OCI-LY7 (cell line): ENCODE measurements around the gene OASL. TPM values are rescaled to one million over a fixed set of nuclear protein-coding genes. Genes with fewer than 3 reads are reported as not detected.

Source experiments
- BruUV-seq: library from RNA; stranded (reverse); fragments of 400-500 nt; replicated peaks from 2 replicates; lab custom pipeline; 2021; lab: Mats Ljungman, UMichigan
- CTCF ChIA-PET: fragments of 300-600 bp; sonication (Branson Sonifier 250); formaldehyde crosslinking; loops from one replicate; lab custom pipeline; 2022; ENCODE audit warnings: antibody characterized with exemption; ENCODE audit not compliant: unreplicated experiment; lab: Charles Lee
- POLR2A ChIA-PET: fragments of 300-600 bp; sonication (Branson Sonifier 250); formaldehyde crosslinking; loops from one replicate; lab custom pipeline; 2022; ENCODE audit warnings: antibody characterized with exemption; lab: Charles Lee
- DNase-seq: peaks from one replicate; pipeline ENCODE4 v3.0.0-alpha.2; 2015; ENCODE audit warnings: low spot score
- H2AFZ ChIP-seq: fragments of 200-600 bp; sonication (generic), shearing (Covaris generic); 2 replicates; pipeline ENCODE4 v1.6.1; 2014; ENCODE audit warnings: mild to moderate bottlenecking, antibody characterized with exemption, low read length, moderate library complexity
- H3K27ac ChIP-seq: fragments of 200-600 bp; sonication (generic); 2 replicates; pipeline ENCODE4 v1.5.1; 2014; ENCODE audit warnings: mixed run types, low read depth, mild to moderate bottlenecking, moderate library complexity, low read length, inconsistent platforms; ENCODE audit not compliant: poor library complexity, severe bottlenecking
- H3K36me3 ChIP-seq: fragments of 200-600 bp; sonication (generic); 2 replicates; pipeline ENCODE4 v1.6.1; 2014; ENCODE audit warnings: mild to moderate bottlenecking, antibody characterized with exemption, low read length, moderate library complexity, mixed read lengths; ENCODE audit not compliant: insufficient read depth
- H3K4me1 ChIP-seq: fragments of 200-600 bp; sonication (generic); 2 replicates; pipeline ENCODE4 v1.5.1; 2014; ENCODE audit warnings: mild to moderate bottlenecking, low read length; ENCODE audit not compliant: insufficient read depth, poor library complexity, severe bottlenecking
- H3K4me2 ChIP-seq: fragments of 200-600 bp; sonication (generic); 2 replicates; pipeline ENCODE4 v1.6.1; 2014; ENCODE audit warnings: mild to moderate bottlenecking, low read length
- H3K4me3 ChIP-seq: fragments of 200-600 bp; sonication (generic); 2 replicates; pipeline ENCODE4 v1.5.1; 2014; ENCODE audit warnings: mild to moderate bottlenecking, low read depth, low read length; ENCODE audit not compliant: poor library complexity, severe bottlenecking
- H3K79me2 ChIP-seq: fragments of 200-600 bp; sonication (generic); 2 replicates; pipeline ENCODE4 v1.6.1; 2016; ENCODE audit warnings: low read depth, mild to moderate bottlenecking, low read length, moderate library complexity, mixed read lengths; ENCODE audit not compliant: insufficient read depth
- H3K9me2 ChIP-seq: fragments of 200-600 bp; sonication (generic); 2 replicates; pipeline ENCODE4 v1.6.1; 2016; ENCODE audit warnings: mild to moderate bottlenecking, low read length, mixed read lengths; ENCODE audit not compliant: insufficient read depth
- H3K9me3 ChIP-seq: fragments of 200-600 bp; sonication (generic); 2 replicates; pipeline ENCODE4 v1.6.1; 2014; ENCODE audit warnings: mild to moderate bottlenecking, mixed run types, low read length, mixed read lengths
- H4K20me1 ChIP-seq: fragments of 200-600 bp; sonication (generic); 2 replicates; pipeline ENCODE4 v1.6.1; 2014; ENCODE audit warnings: mild to moderate bottlenecking, antibody characterized with exemption, low read length, moderate library complexity, mixed read lengths; ENCODE audit not compliant: insufficient read depth
- EZH2phosphoT487 ChIP-seq: fragments of 200-600 bp; sonication (generic); IDR thresholded peaks from 2 replicates; pipeline ENCODE4 v1.6.1; 2018; ENCODE audit warnings: low read depth, borderline replicate concordance, mild to moderate bottlenecking, mixed run types, antibody characterized with exemption, low read length, moderate library complexity, mixed read lengths
- intact Hi-C: fragments of 100-400 bp; cut with micrococcal nuclease; formaldehyde crosslinking; loops from one replicate; pipeline ENCODE4 v1.10.0; 2022; ENCODE audit not compliant: unreplicated experiment
- total RNA-seq, 2 experiments: library from RNA; depleted of rRNA in 1 of 2; stranded (reverse); fragments of >200 nt in 1 of 2; shearing (Covaris generic) in 1 of 2; gene quantifications; 2 replicates each; pipeline ENCODE4 v1.2.3, GENCODE V29; 2014 to 2022
- TF ChIP-seq, protein P1 (sequence below): fragments of 200-600 bp; sonication (generic); conservative IDR thresholded peaks from 2 replicates; pipeline ENCODE4 v1.5.1; 2014; ENCODE audit warnings: mild to moderate bottlenecking, antibody characterized with exemption, low read length, moderate library complexity, mixed read lengths

OASL gene
- total RNA-seq, 2 experiments from 2014 or later, result 0.09 to 0.25 TPM

DNA sequence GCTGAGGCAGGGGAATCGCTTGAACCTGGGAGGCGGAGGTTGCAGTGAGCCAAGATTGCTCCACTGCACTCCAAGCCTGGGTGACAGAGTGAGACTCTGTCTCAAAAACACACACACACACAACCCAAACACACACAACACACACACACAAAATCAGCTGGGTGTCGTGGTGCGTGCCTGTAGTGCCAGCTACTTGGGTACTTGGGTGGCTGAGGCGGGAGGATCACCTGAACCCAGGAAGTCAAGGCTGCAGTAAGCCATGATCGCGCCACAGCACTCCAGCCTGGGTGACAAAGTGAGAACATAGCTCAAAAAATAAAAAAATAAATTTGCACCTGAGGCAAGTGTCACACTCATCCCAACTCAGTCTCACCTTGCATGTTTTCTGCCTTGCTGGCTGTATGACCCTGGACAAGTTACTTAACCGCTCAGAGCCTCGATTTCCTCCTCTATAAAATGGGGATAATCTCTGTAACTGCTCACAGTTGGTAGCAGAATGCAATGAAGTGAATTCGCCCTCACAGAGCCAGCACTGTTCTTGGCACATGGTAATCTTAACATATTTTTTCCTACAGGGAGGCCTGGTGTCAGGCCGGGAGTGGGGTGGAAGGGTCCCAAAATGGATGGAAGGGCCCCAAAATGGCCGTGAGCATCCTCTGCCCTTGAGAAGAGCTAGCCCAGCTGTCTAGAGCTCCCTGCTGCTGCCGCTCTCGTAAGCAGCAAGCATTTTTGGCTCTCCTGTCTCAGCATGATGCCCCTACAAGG is 61.3 kb downstream of the OASL start:
- CTCF ChIA-PET, result interaction anchor here (0.6 kb wide), 1 partner anchor 193 kb away, joined by 3 read pairs; no protein-coding TSS in a partner anchor
- no peaks in the 10 kb centered on the region for H3K79me2 ChIP-seq
- H3K27ac ChIP-seq, result no peak overlapping the region
- BruUV-seq, result no TSS peak
- H3K36me3 ChIP-seq, result no peaks in the 10 kb centered on the region
- no peak for DNase-seq
- intact Hi-C loops, result no loop called here
- H4K20me1 ChIP-seq, result no peaks in the 10 kb centered on the region
- H2AFZ ChIP-seq, result no peak overlapping the region
- H3K9me3 ChIP-seq, result no peaks in the 10 kb centered on the region
- H3K4me3 ChIP-seq, result no peak overlapping the region
- TF ChIP-seq, protein P1, sequence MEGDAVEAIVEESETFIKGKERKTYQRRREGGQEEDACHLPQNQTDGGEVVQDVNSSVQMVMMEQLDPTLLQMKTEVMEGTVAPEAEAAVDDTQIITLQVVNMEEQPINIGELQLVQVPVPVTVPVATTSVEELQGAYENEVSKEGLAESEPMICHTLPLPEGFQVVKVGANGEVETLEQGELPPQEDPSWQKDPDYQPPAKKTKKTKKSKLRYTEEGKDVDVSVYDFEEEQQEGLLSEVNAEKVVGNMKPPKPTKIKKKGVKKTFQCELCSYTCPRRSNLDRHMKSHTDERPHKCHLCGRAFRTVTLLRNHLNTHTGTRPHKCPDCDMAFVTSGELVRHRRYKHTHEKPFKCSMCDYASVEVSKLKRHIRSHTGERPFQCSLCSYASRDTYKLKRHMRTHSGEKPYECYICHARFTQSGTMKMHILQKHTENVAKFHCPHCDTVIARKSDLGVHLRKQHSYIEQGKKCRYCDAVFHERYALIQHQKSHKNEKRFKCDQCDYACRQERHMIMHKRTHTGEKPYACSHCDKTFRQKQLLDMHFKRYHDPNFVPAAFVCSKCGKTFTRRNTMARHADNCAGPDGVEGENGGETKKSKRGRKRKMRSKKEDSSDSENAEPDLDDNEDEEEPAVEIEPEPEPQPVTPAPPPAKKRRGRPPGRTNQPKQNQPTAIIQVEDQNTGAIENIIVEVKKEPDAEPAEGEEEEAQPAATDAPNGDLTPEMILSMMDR, result no peak
- TF ChIP-seq EZH2phosphoT487, result no peak
- no peak overlapping the region for H3K4me2 ChIP-seq
- no peaks in the 10 kb centered on the region for H3K4me1 ChIP-seq
- no peaks in the 10 kb centered on the region for H3K9me2 ChIP-seq
- POLR2A ChIA-PET, result no interaction called here

DNA sequence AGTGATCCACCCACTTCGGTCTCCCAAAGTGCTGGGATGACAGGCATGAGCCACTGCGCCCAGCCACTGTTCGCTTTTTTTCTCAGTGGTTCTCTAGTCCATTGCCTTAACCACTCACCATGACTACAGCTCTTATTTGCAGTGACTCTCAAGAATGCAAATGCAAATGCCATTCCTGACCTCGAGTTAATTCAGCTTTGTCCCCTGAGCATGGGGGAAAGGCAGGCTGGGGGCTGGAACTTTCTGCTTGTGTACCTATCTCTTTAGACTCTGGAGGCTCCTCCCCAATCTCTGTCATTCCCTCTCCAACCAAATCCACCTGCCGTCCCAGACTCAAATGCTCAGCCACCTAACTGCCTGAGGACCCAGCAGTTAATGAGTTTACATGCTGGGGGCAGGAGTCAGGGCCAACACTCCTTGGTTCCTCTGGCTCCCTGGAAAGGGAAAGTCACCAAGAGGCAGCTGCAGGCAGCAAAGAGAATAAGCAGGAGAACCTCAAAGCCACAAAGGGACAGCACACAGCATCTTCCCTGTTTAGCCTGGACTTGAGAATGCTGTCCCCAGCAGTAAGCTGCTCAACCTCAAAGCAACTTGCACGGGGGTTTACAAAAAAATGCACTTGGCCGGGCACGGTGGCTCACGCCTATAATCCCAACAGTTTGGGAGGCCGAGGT is 66.0 kb downstream of the OASL start:
- no TSS peak for BruUV-seq
- CTCF ChIA-PET, result interaction anchor here (1.6 kb wide), 1 partner anchor 392 kb away, joined by 7 read pairs; the partner anchor contains the start of gene POP5

More for the DNA sequence above, 66.0 kb downstream of the OASL start:
- H3K9me2 ChIP-seq, result no peaks in the 10 kb centered on the region
- H3K27ac ChIP-seq, result no peak overlapping the region
- no peaks in the 10 kb centered on the region for H3K36me3 ChIP-seq
- H3K9me3 ChIP-seq, result no peaks in the 10 kb centered on the region
- no peak overlapping the region for H3K4me2 ChIP-seq
- no peaks in the 10 kb centered on the region for H3K79me2 ChIP-seq
- peaks cover 7% of the 10 kb centered on the region for H3K4me1 ChIP-seq
- TF ChIP-seq EZH2phosphoT487, result no peak
- TF ChIP-seq, protein P1, result no peak
- H4K20me1 ChIP-seq, result no peaks in the 10 kb centered on the region
- no peak overlapping the region for H3K4me3 ChIP-seq
- intact Hi-C loops, result loop anchor here (5.0 kb wide), 2 partner anchors 221 to 246 kb away; partner anchors contain the start of gene ACADS
- POLR2A ChIA-PET, result interaction anchor here (0.6 to 2.0 kb wide), 4 partner anchors 13 to 392 kb away, joined by 3 to 5 read pairs (median 4); partner anchors contain the start of gene POP5
- H2AFZ ChIP-seq, result no peak overlapping the region
- no peak for DNase-seq
